OCI-LY1 (cell line): ENCODE measurements around the gene SMCHD1.
"Not testable (repeated sequence)": the region's sequence is repeated elsewhere in the genome, so short reads cannot be mapped to it uniquely, and the experiment has no call there.

Experiments
- H2AFZ ChIP-seq: fragments of 200-600 bp; sonication (generic), shearing (Covaris generic); 2 replicates; pipeline ENCODE4 v1.6.0; 2014; ENCODE audit warnings: antibody characterized with exemption, mild to moderate bottlenecking, low read length
- H3F3A ChIP-seq: fragments of 200-600 bp; sonication (generic), shearing (Covaris generic); 2 replicates; pipeline ENCODE4 v1.6.0; 2014; ENCODE audit warnings: mild to moderate bottlenecking, antibody characterized with exemption, low read length, moderate library complexity; ENCODE audit not compliant: insufficient read depth
- H3K27ac ChIP-seq: fragments of 200-600 bp; sonication (generic); 2 replicates; pipeline ENCODE4 v1.5.1; 2014; ENCODE audit warnings: low read length, mixed run types, mild to moderate bottlenecking, low read depth; ENCODE audit not compliant: poor library complexity, severe bottlenecking
- H3K27me3 ChIP-seq: fragments of 200-600 bp; sonication (generic); 2 replicates; pipeline ENCODE4 v1.6.0; 2014; ENCODE audit warnings: antibody characterized with exemption, mild to moderate bottlenecking, low read length, moderate library complexity; ENCODE audit not compliant: insufficient read depth
- H3K36me3 ChIP-seq: fragments of 200-600 bp; sonication (generic); 2 replicates; pipeline ENCODE4 v1.6.1; 2014; ENCODE audit warnings: mild to moderate bottlenecking, antibody characterized with exemption, low read length, moderate library complexity, mixed read lengths; ENCODE audit not compliant: insufficient read depth
- H3K4me1 ChIP-seq: fragments of 200-600 bp; sonication (generic); 2 replicates; pipeline ENCODE4 v1.5.1; 2014; ENCODE audit warnings: mild to moderate bottlenecking, low read length, moderate library complexity; ENCODE audit not compliant: insufficient read depth, severe bottlenecking
- H3K4me2 ChIP-seq: fragments of 200-600 bp; sonication (generic), shearing (Covaris generic); 2 replicates; pipeline ENCODE4 v1.6.1; 2014; ENCODE audit warnings: low read length
- H3K4me3 ChIP-seq: fragments of 200-600 bp; sonication (generic); 2 replicates; pipeline ENCODE4 v1.5.1; 2014; ENCODE audit warnings: low read length, low read depth, mild to moderate bottlenecking, mixed read lengths; ENCODE audit not compliant: poor library complexity, severe bottlenecking
- H3K79me2 ChIP-seq: fragments of 200-600 bp; shearing (Covaris generic); 2 replicates; pipeline ENCODE4 v1.6.1; 2016; ENCODE audit warnings: mixed run types, low read length, mixed read lengths; ENCODE audit not compliant: insufficient read depth
- H3K9ac ChIP-seq: fragments of 200-600 bp; sonication (generic), shearing (Covaris generic); 2 replicates; pipeline ENCODE4 v1.6.1; 2014; ENCODE audit warnings: mild to moderate bottlenecking, low read length, mixed read lengths
- H3K9me2 ChIP-seq: fragments of 200-600 bp; sonication (generic), shearing (Covaris generic); 2 replicates; pipeline ENCODE4 v1.6.1; 2014; ENCODE audit warnings: low read depth, mild to moderate bottlenecking, low read length, mixed read lengths
- H3K9me3 ChIP-seq: fragments of 200-600 bp; shearing (Covaris generic); 2 replicates; pipeline ENCODE4 v1.6.1; 2014; ENCODE audit warnings: low read length, mixed read lengths
- H4K20me1 ChIP-seq: fragments of 200-600 bp; sonication (generic), shearing (Covaris generic); 2 replicates; pipeline ENCODE4 v1.6.0; 2016; ENCODE audit warnings: mild to moderate bottlenecking, low read length; ENCODE audit not compliant: insufficient read depth
- EZH2 ChIP-seq: fragments of 200-600 bp; sonication (generic), shearing (Covaris generic); IDR thresholded peaks from 2 replicates; pipeline ENCODE4 v1.8.0; 2017; ENCODE audit warnings: borderline replicate concordance, mixed run types, mild to moderate bottlenecking, antibody characterized with exemption, low read length, moderate library complexity, mixed read lengths
- TF ChIP-seq, protein P1 (sequence below): fragments of 200-600 bp; sonication (generic), shearing (Covaris generic); IDR thresholded peaks from 2 replicates; pipeline ENCODE4 v1.5.1; 2017; ENCODE audit warnings: mild to moderate bottlenecking, antibody characterized with exemption, low read length, moderate library complexity, mixed read lengths

The SMCHD1 gene

GRCh38 chr18:2805970-2806943, 150.7 kb downstream of the SMCHD1 start:
- Histone ChIP-seq H3K27ac (no peak overlapping the region), H3K9me3 (no peaks in the 10 kb centered on the region), H3K9me2 (no peaks in the 10 kb centered on the region), H3K79me2 (no peaks in the 10 kb centered on the region), H4K20me1 (no peaks in the 10 kb centered on the region), H2AFZ (no peak overlapping the region), H3K36me3 (0 out of 2 replicates have a peak, but pooled peaks cover 5% of the 10 kb centered on the region), H3K4me2 (no peak overlapping the region), H3K27me3 (no peaks in the 10 kb centered on the region), H3K4me3 (no peak overlapping the region), H3K4me1 (no peaks in the 10 kb centered on the region), H3F3A (no peaks in the 10 kb centered on the region), H3K9ac (no peak overlapping the region)
- no peak for TF ChIP-seq EZH2
- TF ChIP-seq, protein P1, sequence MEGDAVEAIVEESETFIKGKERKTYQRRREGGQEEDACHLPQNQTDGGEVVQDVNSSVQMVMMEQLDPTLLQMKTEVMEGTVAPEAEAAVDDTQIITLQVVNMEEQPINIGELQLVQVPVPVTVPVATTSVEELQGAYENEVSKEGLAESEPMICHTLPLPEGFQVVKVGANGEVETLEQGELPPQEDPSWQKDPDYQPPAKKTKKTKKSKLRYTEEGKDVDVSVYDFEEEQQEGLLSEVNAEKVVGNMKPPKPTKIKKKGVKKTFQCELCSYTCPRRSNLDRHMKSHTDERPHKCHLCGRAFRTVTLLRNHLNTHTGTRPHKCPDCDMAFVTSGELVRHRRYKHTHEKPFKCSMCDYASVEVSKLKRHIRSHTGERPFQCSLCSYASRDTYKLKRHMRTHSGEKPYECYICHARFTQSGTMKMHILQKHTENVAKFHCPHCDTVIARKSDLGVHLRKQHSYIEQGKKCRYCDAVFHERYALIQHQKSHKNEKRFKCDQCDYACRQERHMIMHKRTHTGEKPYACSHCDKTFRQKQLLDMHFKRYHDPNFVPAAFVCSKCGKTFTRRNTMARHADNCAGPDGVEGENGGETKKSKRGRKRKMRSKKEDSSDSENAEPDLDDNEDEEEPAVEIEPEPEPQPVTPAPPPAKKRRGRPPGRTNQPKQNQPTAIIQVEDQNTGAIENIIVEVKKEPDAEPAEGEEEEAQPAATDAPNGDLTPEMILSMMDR, result no peak

DNA sequence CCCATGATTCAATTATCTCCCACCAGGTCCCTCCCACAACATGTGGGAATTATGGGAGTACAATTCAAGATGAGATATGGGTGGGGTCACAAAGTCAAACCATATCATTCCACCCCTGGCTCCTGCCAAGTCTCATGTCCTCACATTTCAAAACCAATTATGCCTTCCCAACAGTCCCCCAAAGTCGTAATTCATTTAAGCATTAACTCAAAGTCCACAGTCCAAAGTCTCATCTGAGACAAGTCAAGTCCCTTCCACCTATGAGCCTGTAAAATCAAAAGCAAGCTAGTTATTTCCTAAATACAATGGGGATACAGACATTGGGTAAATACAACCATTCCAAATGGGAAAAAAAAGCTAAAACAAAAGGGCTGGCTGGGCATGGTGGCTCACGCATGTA, 153.1 kb downstream of the SMCHD1 start:
- H3K4me1 ChIP-seq, H2AFZ ChIP-seq, H3K9ac ChIP-seq, H3F3A ChIP-seq, H3K4me2 ChIP-seq, H3K79me2 ChIP-seq, H4K20me1 ChIP-seq, H3K9me2 ChIP-seq, H3K27ac ChIP-seq, H3K9me3 ChIP-seq, H3K4me3 ChIP-seq, H3K36me3 ChIP-seq, H3K27me3 ChIP-seq: not testable (repeated sequence)

GRCh38 chr18:2809666-2810183, 154.2 kb downstream of the SMCHD1 start:
- H3K4me3 ChIP-seq, H3K4me1 ChIP-seq, H3K27ac ChIP-seq, H3K36me3 ChIP-seq, H3K79me2 ChIP-seq, H3K9ac ChIP-seq, H2AFZ ChIP-seq, H3K9me2 ChIP-seq, H3K27me3 ChIP-seq, H4K20me1 ChIP-seq, H3F3A ChIP-seq, H3K9me3 ChIP-seq, H3K4me2 ChIP-seq: not testable (repeated sequence)

- no peaks in the 10 kb centered on the region for H3F3A ChIP-seq
- H2AFZ ChIP-seq, result no peak overlapping the region
- no peak overlapping the region for H3K27ac ChIP-seq
- H3K9ac ChIP-seq, result no peak overlapping the region
- TF ChIP-seq EZH2, result no peak
- TF ChIP-seq, protein P1, result no peak
- H3K4me2 ChIP-seq, result no peak overlapping the region
- H3K9me2 ChIP-seq, result no peaks in the 10 kb centered on the region
- no peaks in the 10 kb centered on the region for H3K79me2 ChIP-seq
- no peaks in the 10 kb centered on the region for H4K20me1 ChIP-seq
- no peaks in the 10 kb centered on the region for H3K27me3 ChIP-seq
- no peaks in the 10 kb centered on the region for H3K36me3 ChIP-seq
- no peaks in the 10 kb centered on the region for H3K9me3 ChIP-seq
- no peaks in the 10 kb centered on the region for H3K4me1 ChIP-seq
- H3K4me3 ChIP-seq, result no peak overlapping the region
Observed at GRCh38 chr18:2811416-2811815, 155.9 kb downstream of the SMCHD1 start.
